Renal cortex interstitium (tissue), 11 donors: Measurements from ENCODE around the gene NR2C1. TPM values are rescaled to one million over a fixed set of nuclear protein-coding genes. Genes with fewer than 3 reads are reported as not detected.

Experiments used
- DNase-seq, 11 donors: peaks; one replicate each; pipeline ENCODE4 v3.0.0-alpha.2; 2013; ENCODE audit warnings: low read depth in 9 of 11, low spot score in 4 of 11; ENCODE audit errors: extremely low read depth in 1 of 11
- polyA plus RNA-seq, 3 donors: library from polyadenylated mRNA; unstranded; fragments of 120-200 nt; gene quantifications; one replicate each; pipeline ENCODE4 v1.2.1, GENCODE V29; 2013; ENCODE audit not compliant: insufficient read length in 3 of 3

NR2C1 gene
- polyA plus RNA-seq, 3 donors, result 66.8 to 82.0 (median 74.1) TPM

GRCh38 chr12:94983321-94983720, 90.1 kb downstream of the NR2C1 start:
- DNase-seq, result no peak

- DNase-seq, result no peak
These were observed 91.0 kb downstream of the NR2C1 start for GRCh38 chr12:94982456-94982855.

- DNase-seq, result no peak
These were observed 92.8 kb downstream of the NR2C1 start for GRCh38 chr12:94980577-94980976.

GRCh38 chr12:94979941-94980340, 93.5 kb downstream of the NR2C1 start:
- no peak for DNase-seq

GRCh38 chr12:94977766-94978468, 95.5 kb downstream of the NR2C1 start:
- no peak for DNase-seq

GRCh38 chr12:94973221-94973620, 100.2 kb downstream of the NR2C1 start:
- DNase-seq, result no peak

- DNase-seq, result no peak
These were observed 100.6 kb downstream of the NR2C1 start for GRCh38 chr12:94972795-94973194.

- DNase-seq, result no peak
These were observed 101.5 kb downstream of the NR2C1 start for GRCh38 chr12:94971923-94972322.

GRCh38 chr12:94970560-94970959, 102.9 kb downstream of the NR2C1 start:
- DNase-seq, result no peak

Other genes starting within 250 kb of the NR2C1 start
- gene NDUFA12, start 69.9 kb downstream of the NR2C1 start, polyA plus RNA-seq, result 100 to 1,000 TPM in 2 of 3 donors, 10 to 100 TPM in 1; 86.7 to 123 (median 117) TPM
- 10 to 100 TPM in 2 of 3 donors, 1 to 10 TPM in 1; 9.9 to 11.5 (median 10.2) TPM for gene FGD6, start 143.8 kb upstream of the NR2C1 start, polyA plus RNA-seq
- 10 to 100 TPM; 65.3 to 80.1 (median 76.6) TPM for gene VEZT, start 144.2 kb upstream of the NR2C1 start, polyA plus RNA-seq